MCF 10A (cell line): ENCODE results near the gene C22orf23. TPM values are rescaled to one million over a fixed set of nuclear protein-coding genes. Genes with fewer than 3 reads are reported as not detected.

Experiments used
- BruUV-seq: library from RNA; stranded (reverse); fragments of 400-500 nt; replicated peaks from 2 replicates; lab custom pipeline; 2021; lab: Mats Ljungman, UMichigan
- CTCF ChIA-PET: fragments of 300-600 bp; sonication (Branson Sonifier 250); formaldehyde crosslinking; extraction: SDS; loops from one replicate; lab custom pipeline; 2021; ENCODE audit warnings: antibody characterized with exemption, inconsistent platforms; lab: Yijun Ruan, JAX
- POLR2A ChIA-PET: fragments of 300-600, 350-650 bp; sonication (Branson Sonifier 250); formaldehyde crosslinking; extraction: SDS; loops from one replicate; lab custom pipeline; 2020; ENCODE audit warnings: antibody characterized with exemption, inconsistent platforms; lab: Yijun Ruan, JAX
- DNase-seq: peaks from one replicate; pipeline ENCODE4 v3.0.0-alpha.2; 2018; ENCODE audit not compliant: unreplicated experiment
- H3K27ac Mint-ChIP-seq: one replicate; pipeline ENCODE4 v1.8.0; 2022; ENCODE audit warnings: mild to moderate bottlenecking, low read depth, mixed read lengths; ENCODE audit not compliant: unreplicated experiment
- H3K27me3 Mint-ChIP-seq: one replicate; pipeline ENCODE4 v1.8.0; 2022; ENCODE audit warnings: mixed read lengths; ENCODE audit not compliant: insufficient read depth, unreplicated experiment
- H3K36me3 Mint-ChIP-seq: one replicate; pipeline ENCODE4 v1.8.0; 2022; ENCODE audit warnings: mild to moderate bottlenecking, moderate library complexity, mixed read lengths; ENCODE audit not compliant: insufficient read depth, unreplicated experiment
- H3K4me1 Mint-ChIP-seq: one replicate; pipeline ENCODE4 v1.8.0; 2022; ENCODE audit warnings: mixed read lengths; ENCODE audit not compliant: insufficient read depth, unreplicated experiment
- H3K4me3 Mint-ChIP-seq: one replicate; pipeline ENCODE4 v1.8.0; 2022; ENCODE audit warnings: mild to moderate bottlenecking, moderate library complexity, mixed read lengths; ENCODE audit not compliant: unreplicated experiment
- H3K9me3 Mint-ChIP-seq: one replicate; pipeline ENCODE4 v1.8.0; 2022; ENCODE audit warnings: mixed read lengths; ENCODE audit not compliant: unreplicated experiment
- CTCF ChIP-seq: fragments of 200-600 bp; IDR thresholded peaks from one replicate; pipeline ENCODE4 v1.8.0; 2022; ENCODE audit warnings: antibody characterized with exemption, mild to moderate bottlenecking; ENCODE audit not compliant: unreplicated experiment
- intact Hi-C: fragments of 100-400 bp; cut with micrococcal nuclease; formaldehyde crosslinking; loops from 2 replicates; pipeline ENCODE4 v1.14.1; 2022
- total RNA-seq: library from RNA; stranded (reverse); gene quantifications from 2 replicates; pipeline ENCODE4 v1.2.3, GENCODE V29; 2022

The C22orf23 gene
- total RNA-seq, 1 experiment from 2014 or later = not detected

DNA sequence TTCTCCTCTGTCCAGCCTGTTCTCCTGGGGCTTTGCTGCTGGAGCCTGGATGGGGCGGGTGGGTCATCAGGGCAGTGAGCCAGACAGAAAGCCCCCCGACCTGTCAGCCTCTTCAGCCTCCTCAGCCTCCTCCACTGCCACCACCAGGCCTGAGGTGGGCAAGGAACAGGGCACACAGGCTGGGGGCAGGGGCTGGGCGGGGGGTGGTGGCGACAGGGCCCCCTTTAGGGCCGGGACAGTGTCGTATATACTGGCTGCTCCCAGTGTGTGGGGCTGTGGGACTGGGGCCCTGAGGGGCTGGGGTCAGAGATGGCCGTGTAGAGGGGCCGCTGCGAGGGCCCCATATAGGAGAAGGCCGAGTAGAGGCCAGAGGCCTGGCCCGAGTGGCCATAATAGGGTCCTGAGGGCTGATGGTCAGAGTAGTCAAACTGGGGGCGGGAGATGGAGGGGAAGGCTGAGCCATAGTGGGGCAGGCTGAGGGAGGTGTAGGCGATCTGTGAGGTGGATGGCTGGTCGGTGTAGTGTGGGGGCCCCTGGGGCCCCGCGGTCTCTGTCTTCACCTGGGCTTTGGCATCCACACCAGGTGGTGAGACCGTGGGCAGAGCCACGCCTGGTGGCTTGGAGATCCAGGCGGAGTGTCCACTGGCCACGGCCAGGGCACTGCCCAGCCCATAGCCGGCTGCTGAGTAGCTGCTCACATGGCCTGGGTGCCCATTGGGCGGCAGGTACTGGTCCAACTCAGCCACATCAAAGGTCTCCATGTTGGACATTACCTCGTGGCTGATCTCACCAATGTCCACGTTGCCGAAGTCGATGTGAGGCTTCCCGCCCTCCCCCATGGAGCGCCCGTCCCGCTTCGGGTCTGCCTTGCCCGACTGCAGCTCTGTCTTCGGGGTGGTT lies 20.1 kb upstream of the C22orf23 start:
- ChIA-PET CTCF (interaction anchor here (0.9 to 1.7 kb wide), 2 partner anchors 9 to 19 kb away, joined by 3 to 4 read pairs; no protein-coding TSS in a partner anchor), POLR2A (no interaction called here)
- H3K4me3 Mint-ChIP-seq = no peak overlapping the region
- TF ChIP-seq CTCF = no peak
- no peaks in the 10 kb centered on the region for H3K4me1 Mint-ChIP-seq
- H3K9me3 Mint-ChIP-seq = no peaks in the 10 kb centered on the region
- intact Hi-C loops = no loop called here
- no peaks in the 10 kb centered on the region for H3K27me3 Mint-ChIP-seq
- no TSS peak for BruUV-seq
- H3K27ac Mint-ChIP-seq = no peak overlapping the region
- peaks cover 15% of the 10 kb centered on the region for H3K36me3 Mint-ChIP-seq
- DNase-seq = no peak

GRCh38 chr22:37972527-37972926 lies 19.1 kb upstream of the C22orf23 start:
- Mint-ChIP-seq H3K9me3 (no peaks in the 10 kb centered on the region), H3K4me1 (no peaks in the 10 kb centered on the region), H3K27me3 (no peaks in the 10 kb centered on the region), H3K4me3 (no peak overlapping the region), H3K27ac (no peak overlapping the region), H3K36me3 (peaks cover 25% of the 10 kb centered on the region)
- no peak for TF ChIP-seq CTCF
- intact Hi-C loops = no loop called here
- BruUV-seq = no TSS peak
- CTCF ChIA-PET = interaction anchor here (0.9 to 1.7 kb wide), 4 partner anchors 10 to 38 kb away, joined by 3 to 7 read pairs (median 4); no protein-coding TSS in a partner anchor
- POLR2A ChIA-PET = interaction anchor here (0.6 kb wide), 1 partner anchor 626 kb away, joined by 3 read pairs; no protein-coding TSS in a partner anchor
- DNase-seq = no peak

DNA sequence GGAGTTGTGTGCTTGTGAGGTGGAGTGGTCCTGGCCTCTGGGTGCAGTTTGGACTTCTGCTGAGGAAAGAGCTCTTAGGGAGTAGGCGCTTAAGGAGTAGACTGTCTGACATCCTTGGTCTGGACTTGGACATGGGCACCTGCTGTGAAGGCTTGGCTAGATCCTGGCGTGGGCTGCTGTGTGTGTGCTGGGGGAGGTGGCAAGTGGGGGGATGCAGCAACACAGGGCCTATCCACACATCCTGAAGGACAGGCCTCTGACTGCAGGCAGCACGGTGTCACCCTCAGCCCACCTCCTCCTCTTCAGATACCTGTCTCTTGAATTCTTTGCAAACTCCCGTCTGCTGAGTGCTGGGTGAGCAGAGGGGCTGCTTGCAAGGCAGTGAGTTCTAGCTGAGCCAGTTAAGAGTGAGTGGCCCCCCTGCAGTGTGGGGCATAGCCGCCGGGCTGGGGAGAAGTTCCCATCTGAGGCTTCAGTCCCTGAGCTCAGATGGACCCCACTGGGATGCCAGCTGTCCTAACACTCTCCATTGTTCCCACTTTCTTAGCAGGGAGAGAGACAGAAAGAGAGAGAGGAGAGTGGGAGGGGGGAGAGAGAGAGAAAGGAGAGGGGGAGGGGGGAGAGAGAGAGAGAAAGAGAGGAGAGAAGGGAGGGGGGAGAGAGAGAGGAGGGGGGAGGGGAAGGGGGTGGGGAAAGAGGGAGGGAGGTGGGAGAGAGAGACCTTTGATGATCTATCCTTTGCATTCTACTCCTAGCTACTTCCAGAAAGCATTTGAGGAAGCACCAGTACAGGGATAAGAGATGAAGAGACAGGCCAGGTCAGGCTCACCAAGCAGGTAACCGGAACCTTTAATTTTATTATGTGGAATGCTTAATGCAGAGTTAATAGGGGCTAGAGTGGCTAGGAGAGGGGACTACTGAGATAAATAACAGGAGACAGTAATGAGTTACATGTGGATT lies 18.4 kb upstream of the C22orf23 start:
- H3K9me3 Mint-ChIP-seq = no peaks in the 10 kb centered on the region
- H3K36me3 Mint-ChIP-seq = peaks cover 24% of the 10 kb centered on the region
- H3K4me3 Mint-ChIP-seq = no peak overlapping the region
- no peak for TF ChIP-seq CTCF
- no peaks in the 10 kb centered on the region for H3K27me3 Mint-ChIP-seq
- no TSS peak for BruUV-seq
- H3K27ac Mint-ChIP-seq = no peak overlapping the region
- POLR2A ChIA-PET = interaction anchor here (0.6 kb wide), 1 partner anchor 627 kb away, joined by 3 read pairs; no protein-coding TSS in a partner anchor
- no peak for DNase-seq
- intact Hi-C loops = no loop called here
- H3K4me1 Mint-ChIP-seq = no peaks in the 10 kb centered on the region
- CTCF ChIA-PET = interaction anchor here (0.6 to 1.7 kb wide), 6 partner anchors 9 to 602 kb away, joined by 3 to 7 read pairs (median 4); no protein-coding TSS in a partner anchor
